Mucosa of descending colon (tissue), 3 donors: ENCODE measurements around the gene PDE6C. TPM values are rescaled to one million over a fixed set of nuclear protein-coding genes. Genes with fewer than 3 reads are reported as not detected.

Source experiments
- ATAC-seq: fragments of 200-7000 bp; cut with Tn5 transposase; one replicate; pipeline ENCODE4 v1.9.1; 2020; ENCODE audit warnings: mild to moderate bottlenecking, moderate library complexity
- DNase-seq, 3 donors: peaks; one replicate each; pipeline ENCODE4 v3.0.0-alpha.2; 2020
- H3K36me3 ChIP-seq: fragments of 200-600 bp; one replicate; pipeline ENCODE4 v1.8.0; 2021; ENCODE audit warnings: low read depth, mild to moderate bottlenecking
- H3K4me1 ChIP-seq: fragments of 200-600 bp; one replicate; pipeline ENCODE4 v1.8.0; 2021; ENCODE audit warnings: low read depth, mild to moderate bottlenecking
- H3K4me3 ChIP-seq: fragments of 200-600 bp; one replicate; pipeline ENCODE4 v1.8.0; 2021; ENCODE audit warnings: mild to moderate bottlenecking
- H3K9me3 ChIP-seq: fragments of 200-600 bp; one replicate; pipeline ENCODE4 v1.8.0; 2021; ENCODE audit warnings: mild to moderate bottlenecking
- CTCF ChIP-seq: fragments of 200-600 bp; IDR thresholded peaks from one replicate; pipeline ENCODE4 v1.8.0; 2022; ENCODE audit warnings: antibody characterized with exemption, mild to moderate bottlenecking
- intact Hi-C, 2 donors: fragments of 100-400 bp; cut with DNase I in 1 of 2; cut with micrococcal nuclease in 1 of 2; formaldehyde crosslinking; loops; one replicate each; pipeline versions ENCODE4 v1.11.0 to v1.11.1; 2022; cut with DNase I, micrococcal nuclease
- total RNA-seq, 3 donors: library from RNA; stranded (reverse); fragmentation: NEBNext Ultra II Directional in 2 of 3; extraction: Animal tissue kit (Norgen Biotek cat#: 25700) in 2 of 3; gene quantifications; one replicate each; pipeline versions ENCODE4 v1.2.1 to v1.2.4, GENCODE V29; 2021 to 2023
- donor health status: DM: no; HTN: no; CAD: no; lungs with moderate emphysema.
- donor health status: DM: no; HTN: no; CAD: no.
- donor health status: DM: no; HTN: yes; CAD: no.

PDE6C gene
- total RNA-seq, 3 donors from 2014 or later = not detected

- no peak for TF ChIP-seq CTCF
- Histone ChIP-seq H3K9me3 (no peaks in the 10 kb centered on the region), H3K4me1 (peaks cover 11% of the 10 kb centered on the region), H3K4me3 (no peak overlapping the region), H3K36me3 (no peaks in the 10 kb centered on the region)
- ATAC-seq (no peak), DNase-seq (no peak)
- intact Hi-C loops = no loop called here
Measured at GRCh38 chr10:93570383-93570782, 42.0 kb upstream of the PDE6C start.

- intact Hi-C loops = no loop called here
- ATAC-seq (no peak), DNase-seq (no peak)
- no peaks in the 10 kb centered on the region for H3K9me3 ChIP-seq
- H3K4me3 ChIP-seq = no peak overlapping the region
- H3K4me1 ChIP-seq = peaks cover 11% of the 10 kb centered on the region
- H3K36me3 ChIP-seq = no peaks in the 10 kb centered on the region
- TF ChIP-seq CTCF = no peak
Measured at GRCh38 chr10:93572606-93573005, 39.7 kb upstream of the PDE6C start.

- Histone ChIP-seq H3K36me3 (no peaks in the 10 kb centered on the region), H3K4me1 (peaks cover 15% of the 10 kb centered on the region), H3K4me3 (no peak overlapping the region), H3K9me3 (no peaks in the 10 kb centered on the region)
- intact Hi-C loops = no loop called here
- ATAC-seq (peak; percentile 58), DNase-seq (peak in 1 of 3 donors; percentile 54)
- no peak for TF ChIP-seq CTCF
Measured at GRCh38 chr10:93573051-93573909, 39.1 kb upstream of the PDE6C start.

- TF ChIP-seq CTCF = no peak
- intact Hi-C loops = no loop called here
- DNase-seq = no peak
Measured at GRCh38 chr10:93573924-93574323, 38.4 kb upstream of the PDE6C start.

GRCh38 chr10:93576888-93577287 lies 35.4 kb upstream of the PDE6C start:
- H3K4me3 ChIP-seq = no peak overlapping the region
- TF ChIP-seq CTCF = no peak
- intact Hi-C loops = no loop called here
- H3K9me3 ChIP-seq = no peaks in the 10 kb centered on the region
- peak; percentile 75 for ATAC-seq
- H3K36me3 ChIP-seq = no peaks in the 10 kb centered on the region
- H3K4me1 ChIP-seq = peaks cover 20% of the 10 kb centered on the region
- DNase-seq = peak in 1 of 3 donors; percentile 64

More at GRCh38 chr10:93573924-93574323, 38.4 kb upstream of the PDE6C start:
- Histone ChIP-seq H3K4me1 (peaks cover 15% of the 10 kb centered on the region), H3K4me3 (no peak overlapping the region), H3K9me3 (no peaks in the 10 kb centered on the region), H3K36me3 (no peaks in the 10 kb centered on the region)
- no peak for ATAC-seq
